ENCODE data around the gene PTRH1. TPM values are rescaled to one million over a fixed set of nuclear protein-coding genes. Genes with fewer than 3 reads are reported as not detected.
A peak's percentile ranks its signal among the peaks of the same experiment; 100 is the strongest.

PTRH1 gene
- total RNA-seq, 6 experiments from 2014 or later: 4.8 to 21.2 (median 6.8) TPM

- Histone ChIP-seq H3K27ac (no peak overlapping the region), H3K4me3 (no peak overlapping the region), H3K36me3 (no peaks in the 10 kb centered on the region), H3K4me1 (no peaks in the 10 kb centered on the region), H3K27me3 (no peaks in the 10 kb centered on the region), H3K9me3 (no peaks in the 10 kb centered on the region)
- intact Hi-C loops (cut with DNase I): no loop called here
- WGBS (ENCODE audit: insufficient coverage, low coverage, low lambda C conversion rate, missing lambda C conversion rate): 57% methylated on average over 2 of the region's 3 CpGs
- no peak for ATAC-seq
- DNase-seq: no peak
- TF ChIP-seq, protein P1, sequence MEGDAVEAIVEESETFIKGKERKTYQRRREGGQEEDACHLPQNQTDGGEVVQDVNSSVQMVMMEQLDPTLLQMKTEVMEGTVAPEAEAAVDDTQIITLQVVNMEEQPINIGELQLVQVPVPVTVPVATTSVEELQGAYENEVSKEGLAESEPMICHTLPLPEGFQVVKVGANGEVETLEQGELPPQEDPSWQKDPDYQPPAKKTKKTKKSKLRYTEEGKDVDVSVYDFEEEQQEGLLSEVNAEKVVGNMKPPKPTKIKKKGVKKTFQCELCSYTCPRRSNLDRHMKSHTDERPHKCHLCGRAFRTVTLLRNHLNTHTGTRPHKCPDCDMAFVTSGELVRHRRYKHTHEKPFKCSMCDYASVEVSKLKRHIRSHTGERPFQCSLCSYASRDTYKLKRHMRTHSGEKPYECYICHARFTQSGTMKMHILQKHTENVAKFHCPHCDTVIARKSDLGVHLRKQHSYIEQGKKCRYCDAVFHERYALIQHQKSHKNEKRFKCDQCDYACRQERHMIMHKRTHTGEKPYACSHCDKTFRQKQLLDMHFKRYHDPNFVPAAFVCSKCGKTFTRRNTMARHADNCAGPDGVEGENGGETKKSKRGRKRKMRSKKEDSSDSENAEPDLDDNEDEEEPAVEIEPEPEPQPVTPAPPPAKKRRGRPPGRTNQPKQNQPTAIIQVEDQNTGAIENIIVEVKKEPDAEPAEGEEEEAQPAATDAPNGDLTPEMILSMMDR (IDR thresholded peaks at IDR 0.05): no peak
- TF ChIP-seq POLR2A (IDR thresholded peaks at IDR 0.05): no peak
These were observed 48.2 kb downstream of the PTRH1 start for GRCh38 chr9:127667127-127667844.

GRCh38 chr9:127664678-127665507, 50.6 kb downstream of the PTRH1 start:
- 44% methylated on average over 6 of the region's 10 CpGs for WGBS (ENCODE audit: insufficient coverage, low coverage, low lambda C conversion rate, missing lambda C conversion rate)
- H3K9me3 ChIP-seq: no peaks in the 10 kb centered on the region
- TF ChIP-seq, protein P1 (IDR thresholded peaks at IDR 0.05): no peak
- no peak for TF ChIP-seq POLR2A (IDR thresholded peaks at IDR 0.05)
- DNase-seq (peak in 1 of 3 donors; percentile 35), ATAC-seq (peak; percentile 46 to 69 (median 56))
- H3K4me1 ChIP-seq: no peaks in the 10 kb centered on the region
- intact Hi-C loops (cut with DNase I): no loop called here
- no peak overlapping the region for H3K4me3 ChIP-seq
- no peaks in the 10 kb centered on the region for H3K27me3 ChIP-seq
- no peaks in the 10 kb centered on the region for H3K36me3 ChIP-seq
- H3K27ac ChIP-seq: no peak overlapping the region

DNA sequence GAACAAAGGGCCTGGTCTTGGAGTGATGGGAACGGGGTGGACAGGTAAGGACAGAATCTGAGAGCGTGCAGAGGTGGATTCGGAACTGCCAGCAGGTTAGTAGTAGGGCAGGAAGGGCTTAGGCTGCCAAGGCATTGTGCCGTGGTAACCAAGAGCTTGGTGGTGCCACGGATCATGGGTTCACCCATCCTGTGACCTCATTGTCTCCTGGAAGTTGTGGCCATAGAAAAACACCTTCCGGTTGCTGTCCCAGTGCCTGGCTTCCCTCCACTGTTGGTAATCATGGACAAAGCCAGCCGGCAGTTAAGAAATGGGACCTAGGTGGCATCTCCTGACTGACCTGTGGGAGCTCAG, 51.2 kb downstream of the PTRH1 start:
- H3K27me3 ChIP-seq: no peaks in the 10 kb centered on the region
- ATAC-seq (peak in 3 of 4 donors; percentile 12 to 18 (median 14)), DNase-seq (no peak)
- no peaks in the 10 kb centered on the region for H3K4me1 ChIP-seq
- no peak overlapping the region for H3K4me3 ChIP-seq
- TF ChIP-seq, protein P1 (IDR thresholded peaks at IDR 0.05): no peak
- no peak for TF ChIP-seq POLR2A (IDR thresholded peaks at IDR 0.05)
- intact Hi-C loops (cut with DNase I): no loop called here
- H3K9me3 ChIP-seq: no peaks in the 10 kb centered on the region
- H3K27ac ChIP-seq: no peak overlapping the region
- no peaks in the 10 kb centered on the region for H3K36me3 ChIP-seq
- WGBS (ENCODE audit: insufficient coverage, low coverage, low lambda C conversion rate, missing lambda C conversion rate): 93% methylated on average over 3 of the region's 7 CpGs

Other genes with a start within 250 kb of the PTRH1 start
- 10 to 100 TPM in 1 of 6 experiments, 1 to 10 TPM in 5; 1.8 to 13.5 (median 4.1) TPM for gene STXBP1, start 103.4 kb downstream of the PTRH1 start, total RNA-seq
- gene CFAP157, start 8.7 kb downstream of the PTRH1 start, total RNA-seq: under 1 TPM in 1 of 6 experiments, not detected in 5; 0.10 TPM
- gene TTC16, start 416 bp upstream of the PTRH1 start, total RNA-seq: under 1 TPM in 2 of 6 experiments, not detected in 4; 0.05 to 0.12 TPM
- 10 to 100 TPM in 2 of 6 experiments, 1 to 10 TPM in 4; 6.1 to 15.3 (median 7.7) TPM for gene TOR2A, start 19.6 kb upstream of the PTRH1 start, total RNA-seq
- gene SH2D3C, start 63.0 kb upstream of the PTRH1 start, total RNA-seq: 1 to 10 TPM; 1.7 to 5.6 (median 2.7) TPM
- 100 to 1,000 TPM in 1 of 6 experiments, 10 to 100 TPM in 5; 49.4 to 107 (median 54.5) TPM for gene CDK9, start 70.4 kb upstream of the PTRH1 start, total RNA-seq
- 10 to 100 TPM; 44.3 to 68.5 (median 56.9) TPM for gene FPGS, start 87.2 kb upstream of the PTRH1 start, total RNA-seq
- gene ENG, start 139.0 kb upstream of the PTRH1 start, total RNA-seq: 10 to 100 TPM; 27.4 to 90.1 (median 54.1) TPM
- gene AK1, start 162.0 kb upstream of the PTRH1 start, total RNA-seq: 10 to 100 TPM; 31.4 to 78.6 (median 51.7) TPM
- 10 to 100 TPM; 22.5 to 40.3 (median 29.8) TPM for gene ST6GALNAC6, start 183.9 kb upstream of the PTRH1 start, total RNA-seq
- 10 to 100 TPM in 3 of 6 experiments, 1 to 10 TPM in 3; 3.2 to 23.8 (median 11.2) TPM for gene ST6GALNAC4, start 201.4 kb upstream of the PTRH1 start, total RNA-seq
- under 1 TPM in 3 of 6 experiments, not detected in 3; 0.58 to 0.81 (median 0.70) TPM for gene PIP5KL1, start 215.1 kb upstream of the PTRH1 start, total RNA-seq
- gene DPM2, start 222.2 kb upstream of the PTRH1 start, total RNA-seq: 10 to 100 TPM; 10.6 to 19.1 (median 13.9) TPM